Sigmoid colon (tissue), 7 donors: ENCODE results near the gene ETFDH. TPM values are rescaled to one million over a fixed set of nuclear protein-coding genes. Genes with fewer than 3 reads are reported as not detected.
"Not testable (repeated sequence)": the region's sequence is repeated elsewhere in the genome, so short reads cannot be mapped to it uniquely, and the experiment has no call there.

Experiments
- DNase-seq: peaks from one replicate; pipeline ENCODE4 v3.0.0-alpha.2; 2019
- H3K27ac ChIP-seq, 4 donors: fragments of 200-600 bp; sonication (generic); one replicate each; pipeline ENCODE4 v1.5.1; 2016 to 2019; ENCODE audit warnings: mild to moderate bottlenecking in 1 of 4
- H3K27me3 ChIP-seq, 3 donors: fragments of 200-600 bp; sonication (generic); one replicate each; pipeline ENCODE4 v1.5.1; 2019; ENCODE audit warnings: mild to moderate bottlenecking in 1 of 3
- H3K36me3 ChIP-seq, 4 donors: fragments of 200-600 bp; sonication (generic); one replicate each; pipeline ENCODE4 v1.5.1; 2016 to 2019
- H3K4me1 ChIP-seq, 4 donors: fragments of 200-600 bp; sonication (generic); one replicate each; pipeline ENCODE4 v1.5.1; 2017 to 2019
- H3K4me3 ChIP-seq, 4 donors: fragments of 200-600 bp; sonication (generic); one replicate each; pipeline ENCODE4 v1.5.1; 2017 to 2019; ENCODE audit warnings: mild to moderate bottlenecking in 2 of 4, moderate library complexity in 1 of 4
- H3K9me3 ChIP-seq, 4 donors: fragments of 200-600 bp in 3 of 4; sonication (generic) in 3 of 4; one replicate each; pipeline versions ENCODE4 v1.5.1 to v1.6.1; 2013 to 2019
- CTCF ChIP-seq, 4 experiments: fragments of 450-650 bp in 3 of 4; fragments of 200-600 bp in 1 of 4; IDR thresholded peaks; one replicate each; pipeline ENCODE4 v1.5.1; 2016 to 2019; ENCODE audit warnings: antibody characterized with exemption in 4 of 4, mild to moderate bottlenecking in 3 of 4, moderate library complexity in 2 of 4
- EP300 ChIP-seq, 4 donors: sonication (generic); formaldehyde crosslinking; IDR thresholded peaks; one replicate each; pipeline ENCODE4 v1.6.1; 2017; ENCODE audit warnings: antibody characterized with exemption in 4 of 4
- POLR2A ChIP-seq, 2 donors: fragments of 450-650 bp; IDR thresholded peaks; one replicate each; pipeline ENCODE4 v1.6.1; 2016; ENCODE audit warnings: antibody characterized with exemption in 2 of 2, mild to moderate bottlenecking in 2 of 2, moderate library complexity in 2 of 2
- POLR2AphosphoS5 ChIP-seq, 4 donors: sonication (generic); formaldehyde crosslinking; IDR thresholded peaks; one replicate each; pipeline ENCODE4 v1.6.1; 2017; ENCODE audit warnings: antibody characterized with exemption in 4 of 4
- WGBS, 2 donors: extraction: QIAGEN DNeasy Blood & Tissue Kit; methylation state at CpG; one replicate each; pipeline ENCODE4 v1.1.7; 2013; 5-methylcytosine and 5-hydroxymethylcytosine counted together
- intact Hi-C: fragments of 100-400 bp; cut with DNase I; formaldehyde crosslinking; loops from one replicate; pipeline ENCODE4 v1.15.1; 2023
- polyA plus RNA-seq, 3 donors: library from polyadenylated mRNA; stranded (reverse); fragments of 200-250 nt; gene quantifications; one replicate each; pipeline ENCODE4 v1.2.3, GENCODE V29; 2013
- total RNA-seq, 4 donors: library from RNA; depleted of rRNA; stranded (reverse); fragments of >200 nt; gene quantifications; one replicate each; pipeline ENCODE4 v1.1.0, GENCODE V29; 2016
- donor health status: healthy with polysubstance abuse.
- donor health status: Bipolar disorder and iron deficiency.
- donor health status: healthy.

ETFDH gene
- total and polyA plus RNA-seq, 7 donors, result 20.4 to 74.7 (median 31.6) TPM

GRCh38 chr4:158682066-158682465 is 10.0 kb downstream of the ETFDH start:
- intact Hi-C loops, result no loop called here

GRCh38 chr4:158688813-158689212 is 16.7 kb downstream of the ETFDH start:
- H3K9me3 ChIP-seq, result no peaks in the 10 kb centered on the region
- intact Hi-C loops, result no loop called here
- H3K36me3 ChIP-seq, result peaks cover 0 to 74% (median 9%) of the 10 kb centered on the region in 4 donors
- DNase-seq, result no peak
- 59 to 86% methylated on average over 1 of the region's 1 CpG for WGBS, 2 donors
- H3K27ac ChIP-seq, result no peak overlapping the region
- no peaks in the 10 kb centered on the region for H3K27me3 ChIP-seq
- no peak for TF ChIP-seq POLR2AphosphoS5 (IDR thresholded peaks at IDR 0.05)
- no peak for TF ChIP-seq POLR2A (IDR thresholded peaks at IDR 0.05)
- no peak for TF ChIP-seq CTCF (IDR thresholded peaks at IDR 0.05)
- no peak overlapping the region for H3K4me3 ChIP-seq
- no peaks in the 10 kb centered on the region for H3K4me1 ChIP-seq

More at GRCh38 chr4:158682066-158682465, 10.0 kb downstream of the ETFDH start:
- Histone ChIP-seq H3K36me3 (peaks cover 0 to 60% (median 4%) of the 10 kb centered on the region in 4 donors), H3K27ac (no peak overlapping the region), H3K4me1 (no peaks in the 10 kb centered on the region), H3K27me3 (no peaks in the 10 kb centered on the region), H3K9me3 (no peaks in the 10 kb centered on the region), H3K4me3 (no peak overlapping the region)
- TF ChIP-seq CTCF (IDR thresholded peaks at IDR 0.05) (no peak), EP300 (IDR thresholded peaks at IDR 0.05) (no peak), POLR2A (IDR thresholded peaks at IDR 0.05) (no peak), POLR2AphosphoS5 (IDR thresholded peaks at IDR 0.05) (no peak)
- 68 to 70% methylated on average over 2 of the region's 2 CpGs for WGBS, 2 donors
- no peak for DNase-seq

GRCh38 chr4:158704274-158704673 is 32.2 kb downstream of the ETFDH start:
- intact Hi-C loops, result no loop called here

GRCh38 chr4:158710814-158711213 is 38.7 kb downstream of the ETFDH start:
- DNase-seq, result no peak
- intact Hi-C loops, result no loop called here
- WGBS, 2 donors, result 75 to 90% methylated on average over 1 of the region's 1 CpG
- no peaks in the 10 kb centered on the region for H3K27me3 ChIP-seq
- H3K4me1 ChIP-seq, result no peaks in the 10 kb centered on the region
- peaks cover 14 to 100% (median 49%) of the 10 kb centered on the region in 4 donors for H3K36me3 ChIP-seq
- TF ChIP-seq EP300 (IDR thresholded peaks at IDR 0.05) (no peak), POLR2A (IDR thresholded peaks at IDR 0.05) (no peak), CTCF (IDR thresholded peaks at IDR 0.05) (no peak), POLR2AphosphoS5 (IDR thresholded peaks at IDR 0.05) (no peak)
- H3K27ac ChIP-seq, result no peak overlapping the region
- no peak overlapping the region for H3K4me3 ChIP-seq
- H3K9me3 ChIP-seq, result no peaks in the 10 kb centered on the region

More at GRCh38 chr4:158704274-158704673, 32.2 kb downstream of the ETFDH start:
- Histone ChIP-seq H3K27me3 (no peaks in the 10 kb centered on the region), H3K4me3 (no peak overlapping the region), H3K36me3 (peaks cover 0 to 83% (median 9%) of the 10 kb centered on the region in 4 donors), H3K4me1 (no peaks in the 10 kb centered on the region), H3K27ac (no peak overlapping the region), H3K9me3 (no peaks in the 10 kb centered on the region)
- TF ChIP-seq POLR2AphosphoS5 (IDR thresholded peaks at IDR 0.05) (no peak), CTCF (IDR thresholded peaks at IDR 0.05) (no peak), EP300 (IDR thresholded peaks at IDR 0.05) (no peak), POLR2A (IDR thresholded peaks at IDR 0.05) (no peak)
- WGBS, 2 donors, result 90 to 93% methylated on average over 4 of the region's 4 CpGs
- DNase-seq, result no peak

- peaks cover 20 to 100% (median 49%) of the 10 kb centered on the region in 4 donors for H3K36me3 ChIP-seq
- H3K4me1 ChIP-seq, intact Hi-C loops, DNase-seq, H3K27me3 ChIP-seq, H3K27ac ChIP-seq, H3K4me3 ChIP-seq, H3K9me3 ChIP-seq: not testable (repeated sequence)
- 92 to 96% methylated on average over 4 of the region's 4 CpGs for WGBS, 2 donors
Measured at GRCh38 chr4:158712622-158713021, 40.5 kb downstream of the ETFDH start.
